ENCODE results near the gene VSX1.

GRCh38 chr20:25035921-25036320, 46.0 kb downstream of the VSX1 start:
- TF ChIP-seq POLR2A (IDR thresholded peaks at IDR 0.05; ENCODE audit: low read depth, low read length) (no peak), POLR2AphosphoS5 (IDR thresholded peaks at IDR 0.05; ENCODE audit: low read depth, low read length) (no peak)

Data from GM12892 (cell line).